LNCaP clone FGC (cell line): Measurements from ENCODE around the gene SRXN1.
"Not testable (repeated sequence)": the region's sequence is repeated elsewhere in the genome, so short reads cannot be mapped to it uniquely, and the experiment has no call there.

Experiments used
- DNase-seq: peaks from one replicate; pipeline ENCODE4 v3.0.0-alpha.2; 2011; ENCODE audit warnings: low read depth
- H3K4me3 ChIP-seq: 2 replicates; pipeline ENCODE4 v1.5.1; 2011; ENCODE audit warnings: mild to moderate bottlenecking, low read depth, low read length, control low read depth
- TF ChIP-seq, protein P1 (sequence below): IDR thresholded peaks from 2 replicates; pipeline ENCODE4 v1.5.1; 2012; ENCODE audit warnings: mild to moderate bottlenecking; ENCODE audit not compliant: control insufficient read depth, insufficient read depth; ENCODE audit errors: extremely low read depth

Gene SRXN1

GRCh38 chr20:694496-694895 lies 41.5 kb upstream of the SRXN1 start:
- no peak overlapping the region for H3K4me3 ChIP-seq
- no peak for DNase-seq
- TF ChIP-seq, protein P1, sequence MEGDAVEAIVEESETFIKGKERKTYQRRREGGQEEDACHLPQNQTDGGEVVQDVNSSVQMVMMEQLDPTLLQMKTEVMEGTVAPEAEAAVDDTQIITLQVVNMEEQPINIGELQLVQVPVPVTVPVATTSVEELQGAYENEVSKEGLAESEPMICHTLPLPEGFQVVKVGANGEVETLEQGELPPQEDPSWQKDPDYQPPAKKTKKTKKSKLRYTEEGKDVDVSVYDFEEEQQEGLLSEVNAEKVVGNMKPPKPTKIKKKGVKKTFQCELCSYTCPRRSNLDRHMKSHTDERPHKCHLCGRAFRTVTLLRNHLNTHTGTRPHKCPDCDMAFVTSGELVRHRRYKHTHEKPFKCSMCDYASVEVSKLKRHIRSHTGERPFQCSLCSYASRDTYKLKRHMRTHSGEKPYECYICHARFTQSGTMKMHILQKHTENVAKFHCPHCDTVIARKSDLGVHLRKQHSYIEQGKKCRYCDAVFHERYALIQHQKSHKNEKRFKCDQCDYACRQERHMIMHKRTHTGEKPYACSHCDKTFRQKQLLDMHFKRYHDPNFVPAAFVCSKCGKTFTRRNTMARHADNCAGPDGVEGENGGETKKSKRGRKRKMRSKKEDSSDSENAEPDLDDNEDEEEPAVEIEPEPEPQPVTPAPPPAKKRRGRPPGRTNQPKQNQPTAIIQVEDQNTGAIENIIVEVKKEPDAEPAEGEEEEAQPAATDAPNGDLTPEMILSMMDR = no peak

GRCh38 chr20:693786-694185 lies 40.8 kb upstream of the SRXN1 start:
- H3K4me3 ChIP-seq, DNase-seq: not testable (repeated sequence)

- no peak for DNase-seq
- no peak overlapping the region for H3K4me3 ChIP-seq
- TF ChIP-seq, protein P1 = no peak
These were observed 39.0 kb upstream of the SRXN1 start for GRCh38 chr20:692044-692443.

DNA sequence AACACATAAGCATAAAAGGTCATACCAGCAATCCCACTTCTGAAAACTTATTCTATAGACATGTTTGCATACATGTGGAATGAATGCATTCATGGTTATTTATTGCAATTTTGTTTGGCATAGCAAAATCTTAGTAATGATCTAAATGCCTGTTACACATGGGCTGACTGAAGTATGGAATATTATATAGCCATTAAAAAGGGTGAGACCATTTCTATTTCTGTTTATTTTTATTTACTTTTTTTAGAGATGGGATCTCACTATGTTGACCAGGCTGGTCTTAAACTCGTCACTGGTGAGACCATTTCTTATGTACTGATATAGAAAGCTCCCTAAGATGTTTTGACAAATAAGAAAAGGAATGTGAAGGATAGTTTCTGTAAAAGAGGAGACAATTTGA lies 36.9 kb upstream of the SRXN1 start:
- no peak for DNase-seq
- no peak overlapping the region for H3K4me3 ChIP-seq
- TF ChIP-seq, protein P1 = no peak

GRCh38 chr20:689348-689747 lies 36.3 kb upstream of the SRXN1 start:
- no peak for DNase-seq
- no peak overlapping the region for H3K4me3 ChIP-seq
- TF ChIP-seq, protein P1 = no peak

- TF ChIP-seq, protein P1 = no peak
- H3K4me3 ChIP-seq = no peak overlapping the region
- no peak for DNase-seq
These were observed 35.8 kb upstream of the SRXN1 start for GRCh38 chr20:688809-689212.

DNA sequence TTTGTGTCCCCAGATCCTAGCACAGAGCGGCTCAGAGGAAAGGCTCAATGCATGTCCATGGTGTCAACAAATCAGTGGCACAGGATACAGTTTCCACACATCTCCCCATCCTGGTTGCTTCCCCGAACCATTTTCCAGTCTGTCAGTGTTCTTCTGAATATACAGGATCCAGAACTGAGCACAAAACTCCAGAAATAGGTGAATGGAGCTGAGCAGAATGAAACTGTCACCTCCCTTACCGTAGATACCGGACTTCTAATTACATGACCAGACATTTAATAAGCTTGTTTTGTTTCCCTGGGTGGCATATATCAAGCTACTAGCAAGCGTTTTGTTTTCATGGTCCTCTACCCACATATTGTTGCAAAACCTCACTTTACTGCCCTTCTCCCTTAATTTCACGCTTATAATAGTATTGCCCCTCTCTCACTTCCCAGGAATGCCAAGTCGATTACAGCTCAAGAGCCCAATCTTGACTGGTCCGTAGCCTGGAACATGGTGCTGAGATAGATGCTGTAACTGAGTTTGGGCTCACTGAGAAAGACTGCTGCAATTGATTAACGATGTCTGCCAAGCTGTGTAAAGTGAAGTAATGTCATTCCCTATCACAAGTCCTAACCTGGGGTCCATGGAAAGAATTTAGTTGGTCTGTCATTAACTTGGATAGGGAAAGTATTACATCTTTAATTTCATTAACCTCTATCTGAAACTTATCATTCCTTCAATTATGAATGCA lies 34.6 kb upstream of the SRXN1 start:
- DNase-seq = no peak
- H3K4me3 ChIP-seq = no peak overlapping the region
- TF ChIP-seq, protein P1 = no peak
